HT-29 (cell line): ENCODE data around the gene VBP1. TPM values are rescaled to one million over a fixed set of nuclear protein-coding genes. Genes with fewer than 3 reads are reported as not detected.
"Not testable (repeated sequence)": the region's sequence is repeated elsewhere in the genome, so short reads cannot be mapped to it uniquely, and the experiment has no call there.

Experiments used
- DNase-seq: peaks from one replicate; pipeline ENCODE4 v3.0.0-alpha.2; 2015; ENCODE audit warnings: low spot score
- total RNA-seq: library from RNA; depleted of rRNA; stranded (reverse); fragments of >200 nt; shearing (Covaris generic); gene quantifications from 2 replicates; pipeline ENCODE4 v1.2.3, GENCODE V29; 2014; rRNA removed

Gene VBP1
- total RNA-seq, 1 experiment from 2014 or later = 45.3 TPM

- DNase-seq = no peak
Measured at GRCh38 chrX:155263854-155264628, 47.8 kb downstream of the VBP1 start, which contains the start of gene RAB39B. Gene RAB39B (minus strand): TSS chrX:155264491. CDS start chrX:155264288, 203 bp downstream.

- DNase-seq = no peak
Measured at GRCh38 chrX:155266439-155266838, 50.2 kb downstream of the VBP1 start.

- not testable (repeated sequence) for DNase-seq
Measured at GRCh38 chrX:155267995-155268394, 51.7 kb downstream of the VBP1 start.

GRCh38 chrX:155270969-155271368, 54.7 kb downstream of the VBP1 start:
- DNase-seq = no peak

- DNase-seq = no peak
Measured at GRCh38 chrX:155279873-155280272, 63.6 kb downstream of the VBP1 start.

Other genes with a start within 250 kb of the VBP1 start
- 0.03 and 0.41 TPM in 2 replicates for gene F8, start 193.7 kb upstream of the VBP1 start, total RNA-seq
- 49.8 and 69.5 TPM in 2 replicates for gene FUNDC2, start 189.6 kb upstream of the VBP1 start, total RNA-seq
- 5.3 and 11.0 TPM in 2 replicates for gene CMC4, start 145.3 kb upstream of the VBP1 start, total RNA-seq
- 2.7 and 8.0 TPM in 2 replicates for gene MTCP1, start 145.3 kb upstream of the VBP1 start, total RNA-seq
- gene BRCC3, start 145.0 kb upstream of the VBP1 start, total RNA-seq = 12.0 and 20.4 TPM in 2 replicates
- gene RAB39B, start 48.0 kb downstream of the VBP1 start, total RNA-seq = not detected in 2 replicates
- 0.73 TPM in 1 of 2 replicates, not detected in the other for gene CLIC2, start 118.2 kb downstream of the VBP1 start, total RNA-seq
- gene F8A2, start 165.6 kb downstream of the VBP1 start, total RNA-seq = not detected in 2 replicates
- gene F8A3, start 242.2 kb downstream of the VBP1 start, total RNA-seq = 1.2 and 5.2 TPM in 2 replicates